ES-I3 (cell line): ENCODE data around the gene LY6G5C.

Experiments used
- H3K36me3 ChIP-seq: 2 replicates; pipeline ENCODE4 v1.6.1; 2013; ENCODE audit warnings: mild to moderate bottlenecking, low read length, control low read depth, moderate library complexity; ENCODE audit not compliant: insufficient read depth
- H3K4me1 ChIP-seq: 2 replicates; pipeline ENCODE4 v1.6.1; 2013; ENCODE audit warnings: mild to moderate bottlenecking, control low read depth, low read length; ENCODE audit not compliant: insufficient read depth
- H3K9ac ChIP-seq: 2 replicates; pipeline ENCODE4 v1.6.1; 2013; ENCODE audit warnings: low read depth, mild to moderate bottlenecking, low read length, moderate library complexity
- H3K9me3 ChIP-seq: 2 replicates; pipeline ENCODE4 v1.6.1; 2013; ENCODE audit warnings: mild to moderate bottlenecking, low read length, moderate library complexity; ENCODE audit not compliant: control insufficient read depth, insufficient read depth

The LY6G5C gene

GRCh38 chr6:31636698-31637596 lies 43.9 kb downstream of the LY6G5C start:
- Histone ChIP-seq H3K36me3 (peaks cover 66% of the 10 kb centered on the region), H3K4me1 (no peaks in the 10 kb centered on the region), H3K9ac (no peak overlapping the region), H3K9me3 (no peaks in the 10 kb centered on the region)

DNA sequence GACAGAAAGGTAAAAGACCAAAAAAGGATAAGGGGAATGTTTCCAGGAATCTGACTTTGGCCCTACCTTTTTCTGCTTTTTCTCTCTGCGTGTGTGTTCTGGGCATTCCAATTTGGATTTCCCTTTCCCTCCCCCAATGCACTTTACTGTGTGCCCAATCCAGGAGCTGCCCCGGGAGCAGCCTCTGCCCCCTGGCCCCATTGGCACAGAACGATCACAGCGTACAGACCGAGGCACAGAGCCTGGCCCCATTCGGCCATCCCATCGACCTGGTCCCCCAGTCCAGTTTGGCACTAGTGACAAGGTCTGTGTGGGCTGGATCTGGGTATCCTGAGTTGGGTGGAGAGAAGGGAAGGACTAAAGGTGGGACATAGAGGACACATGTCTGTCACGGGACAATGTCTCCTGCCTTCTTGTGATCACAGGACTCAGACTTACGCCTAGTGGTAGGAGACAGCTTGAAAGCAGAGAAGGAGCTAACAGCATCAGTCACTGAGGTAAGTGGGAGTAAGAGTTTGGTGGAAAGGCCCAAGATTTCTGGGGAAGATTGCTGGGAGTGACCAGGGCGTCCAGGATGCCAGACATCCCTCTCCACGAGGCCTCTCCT lies 45.8 kb downstream of the LY6G5C start:
- no peaks in the 10 kb centered on the region for H3K4me1 ChIP-seq
- no peaks in the 10 kb centered on the region for H3K9me3 ChIP-seq
- H3K36me3 ChIP-seq: peaks cover 68% of the 10 kb centered on the region
- no peak overlapping the region for H3K9ac ChIP-seq

GRCh38 chr6:31634131-31634530 lies 46.7 kb downstream of the LY6G5C start:
- Histone ChIP-seq H3K4me1 (no peaks in the 10 kb centered on the region), H3K9me3 (no peaks in the 10 kb centered on the region), H3K9ac (no peak overlapping the region), H3K36me3 (peaks cover 62% of the 10 kb centered on the region)

DNA sequence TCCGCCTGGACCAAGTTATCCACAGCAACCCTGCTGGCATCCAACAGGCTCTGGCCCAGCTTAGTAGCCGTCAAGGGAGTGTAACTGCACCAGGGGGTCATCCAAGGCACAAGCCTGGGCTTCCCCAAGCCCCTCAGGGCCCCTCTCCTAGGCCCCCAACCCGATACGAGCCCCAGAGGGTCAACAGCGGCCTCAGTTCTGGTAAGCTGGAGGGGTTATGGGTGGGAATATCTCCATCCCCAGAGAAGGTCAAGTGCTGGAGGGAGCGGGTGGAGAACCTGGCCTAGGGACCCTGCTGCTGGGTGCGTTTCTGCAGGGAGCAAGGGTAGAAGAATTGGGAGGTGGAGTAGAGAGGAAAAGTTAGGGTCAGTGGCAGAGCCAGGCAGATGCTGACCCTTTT lies 47.4 kb downstream of the LY6G5C start:
- no peaks in the 10 kb centered on the region for H3K9me3 ChIP-seq
- peaks cover 64% of the 10 kb centered on the region for H3K36me3 ChIP-seq
- H3K4me1 ChIP-seq: no peaks in the 10 kb centered on the region
- H3K9ac ChIP-seq: no peak overlapping the region

DNA sequence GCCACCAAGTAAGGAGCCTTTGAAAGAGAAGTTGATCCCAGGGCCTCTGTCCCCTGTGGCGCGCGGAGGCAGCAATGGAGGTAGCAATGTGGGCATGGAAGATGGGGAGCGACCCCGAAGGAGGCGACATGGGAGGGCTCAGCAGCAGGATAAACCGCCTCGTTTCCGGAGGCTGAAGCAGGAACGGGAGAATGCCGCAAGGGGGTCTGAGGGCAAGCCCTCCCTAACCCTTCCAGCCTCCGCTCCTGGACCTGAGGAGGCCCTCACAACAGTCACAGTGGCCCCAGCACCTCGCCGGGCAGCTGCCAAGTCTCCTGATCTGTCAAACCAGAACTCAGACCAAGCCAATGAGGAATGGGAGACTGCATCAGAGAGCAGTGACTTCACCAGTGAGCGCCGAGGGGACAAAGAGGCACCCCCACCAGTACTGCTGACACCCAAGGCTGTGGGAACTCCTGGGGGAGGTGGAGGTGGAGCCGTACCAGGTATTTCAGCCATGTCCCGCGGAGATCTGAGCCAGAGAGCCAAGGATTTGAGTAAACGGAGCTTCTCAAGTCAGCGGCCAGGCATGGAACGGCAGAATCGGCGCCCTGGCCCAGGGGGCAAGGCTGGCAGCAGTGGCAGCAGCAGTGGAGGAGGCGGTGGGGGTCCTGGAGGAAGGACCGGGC lies 48.5 kb downstream of the LY6G5C start:
- no peaks in the 10 kb centered on the region for H3K4me1 ChIP-seq
- no peaks in the 10 kb centered on the region for H3K9me3 ChIP-seq
- H3K9ac ChIP-seq: no peak overlapping the region
- H3K36me3 ChIP-seq: peaks cover 69% of the 10 kb centered on the region

DNA sequence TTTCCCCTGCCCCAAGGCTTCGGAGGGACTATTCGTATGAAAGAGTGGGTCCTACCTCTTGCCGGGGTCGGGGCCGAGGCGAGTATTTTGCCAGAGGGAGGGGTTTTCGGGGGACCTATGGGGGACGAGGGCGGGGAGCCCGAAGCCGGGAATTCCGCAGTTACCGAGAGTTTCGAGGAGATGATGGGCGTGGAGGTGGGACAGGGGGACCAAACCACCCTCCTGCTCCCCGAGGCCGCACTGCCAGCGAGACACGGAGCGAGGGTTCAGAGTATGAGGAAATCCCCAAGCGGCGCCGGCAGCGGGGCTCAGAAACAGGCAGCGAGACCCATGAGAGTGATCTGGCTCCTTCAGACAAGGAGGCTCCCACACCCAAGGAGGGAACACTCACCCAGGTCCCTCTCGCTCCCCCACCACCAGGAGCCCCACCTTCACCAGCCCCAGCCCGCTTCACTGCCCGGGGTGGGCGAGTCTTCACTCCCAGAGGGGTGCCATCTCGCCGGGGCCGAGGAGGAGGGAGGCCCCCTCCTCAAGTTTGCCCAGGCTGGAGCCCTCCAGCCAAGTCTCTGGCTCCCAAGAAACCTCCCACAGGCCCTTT lies 49.1 kb downstream of the LY6G5C start:
- Histone ChIP-seq H3K4me1 (no peaks in the 10 kb centered on the region), H3K9ac (no peak overlapping the region), H3K9me3 (no peaks in the 10 kb centered on the region), H3K36me3 (peaks cover 74% of the 10 kb centered on the region)

- no peak overlapping the region for H3K9ac ChIP-seq
- H3K36me3 ChIP-seq: peaks cover 73% of the 10 kb centered on the region
- no peaks in the 10 kb centered on the region for H3K4me1 ChIP-seq
- no peaks in the 10 kb centered on the region for H3K9me3 ChIP-seq
Observed at GRCh38 chr6:31631209-31631608, 49.7 kb downstream of the LY6G5C start.

- Histone ChIP-seq H3K9me3 (no peaks in the 10 kb centered on the region), H3K4me1 (no peaks in the 10 kb centered on the region), H3K36me3 (peaks cover 73% of the 10 kb centered on the region), H3K9ac (no peak overlapping the region)
Observed at GRCh38 chr6:31630177-31630934, 50.5 kb downstream of the LY6G5C start.

GRCh38 chr6:31629014-31629413 lies 51.9 kb downstream of the LY6G5C start:
- Histone ChIP-seq H3K9ac (no peak overlapping the region), H3K36me3 (peaks cover 73% of the 10 kb centered on the region), H3K4me1 (no peaks in the 10 kb centered on the region)

GRCh38 chr6:31627690-31628287 lies 53.1 kb downstream of the LY6G5C start:
- no peaks in the 10 kb centered on the region for H3K9me3 ChIP-seq
- peaks cover 70% of the 10 kb centered on the region for H3K36me3 ChIP-seq
- H3K4me1 ChIP-seq: no peaks in the 10 kb centered on the region
- H3K9ac ChIP-seq: no peak overlapping the region

More at GRCh38 chr6:31629014-31629413, 51.9 kb downstream of the LY6G5C start:
- no peaks in the 10 kb centered on the region for H3K9me3 ChIP-seq

GRCh38 chr6:31626952-31627351 lies 53.9 kb downstream of the LY6G5C start:
- H3K9me3 ChIP-seq: no peaks in the 10 kb centered on the region
- H3K36me3 ChIP-seq: peaks cover 71% of the 10 kb centered on the region
- peaks cover 5% of the 10 kb centered on the region for H3K4me1 ChIP-seq
- H3K9ac ChIP-seq: no peak overlapping the region
